OCI-LY1 (cell line): ENCODE data around the gene PLEKHG4B.

Experiments
- H2AFZ ChIP-seq: fragments of 200-600 bp; sonication (generic), shearing (Covaris generic); 2 replicates; pipeline ENCODE4 v1.6.0; 2014; ENCODE audit warnings: antibody characterized with exemption, mild to moderate bottlenecking, low read length
- H3F3A ChIP-seq: fragments of 200-600 bp; sonication (generic), shearing (Covaris generic); 2 replicates; pipeline ENCODE4 v1.6.0; 2014; ENCODE audit warnings: mild to moderate bottlenecking, antibody characterized with exemption, low read length, moderate library complexity; ENCODE audit not compliant: insufficient read depth
- H3K27ac ChIP-seq: fragments of 200-600 bp; sonication (generic); 2 replicates; pipeline ENCODE4 v1.5.1; 2014; ENCODE audit warnings: low read length, mixed run types, mild to moderate bottlenecking, low read depth; ENCODE audit not compliant: poor library complexity, severe bottlenecking
- H3K27me3 ChIP-seq: fragments of 200-600 bp; sonication (generic); 2 replicates; pipeline ENCODE4 v1.6.0; 2014; ENCODE audit warnings: antibody characterized with exemption, mild to moderate bottlenecking, low read length, moderate library complexity; ENCODE audit not compliant: insufficient read depth
- H3K36me3 ChIP-seq: fragments of 200-600 bp; sonication (generic); 2 replicates; pipeline ENCODE4 v1.6.1; 2014; ENCODE audit warnings: mild to moderate bottlenecking, antibody characterized with exemption, low read length, moderate library complexity, mixed read lengths; ENCODE audit not compliant: insufficient read depth
- H3K4me1 ChIP-seq: fragments of 200-600 bp; sonication (generic); 2 replicates; pipeline ENCODE4 v1.5.1; 2014; ENCODE audit warnings: mild to moderate bottlenecking, low read length, moderate library complexity; ENCODE audit not compliant: insufficient read depth, severe bottlenecking
- H3K4me2 ChIP-seq: fragments of 200-600 bp; sonication (generic), shearing (Covaris generic); 2 replicates; pipeline ENCODE4 v1.6.1; 2014; ENCODE audit warnings: low read length
- H3K4me3 ChIP-seq: fragments of 200-600 bp; sonication (generic); 2 replicates; pipeline ENCODE4 v1.5.1; 2014; ENCODE audit warnings: low read length, low read depth, mild to moderate bottlenecking, mixed read lengths; ENCODE audit not compliant: poor library complexity, severe bottlenecking
- H3K79me2 ChIP-seq: fragments of 200-600 bp; shearing (Covaris generic); 2 replicates; pipeline ENCODE4 v1.6.1; 2016; ENCODE audit warnings: mixed run types, low read length, mixed read lengths; ENCODE audit not compliant: insufficient read depth
- H3K9ac ChIP-seq: fragments of 200-600 bp; sonication (generic), shearing (Covaris generic); 2 replicates; pipeline ENCODE4 v1.6.1; 2014; ENCODE audit warnings: mild to moderate bottlenecking, low read length, mixed read lengths
- H3K9me2 ChIP-seq: fragments of 200-600 bp; sonication (generic), shearing (Covaris generic); 2 replicates; pipeline ENCODE4 v1.6.1; 2014; ENCODE audit warnings: low read depth, mild to moderate bottlenecking, low read length, mixed read lengths
- H3K9me3 ChIP-seq: fragments of 200-600 bp; shearing (Covaris generic); 2 replicates; pipeline ENCODE4 v1.6.1; 2014; ENCODE audit warnings: low read length, mixed read lengths
- H4K20me1 ChIP-seq: fragments of 200-600 bp; sonication (generic), shearing (Covaris generic); 2 replicates; pipeline ENCODE4 v1.6.0; 2016; ENCODE audit warnings: mild to moderate bottlenecking, low read length; ENCODE audit not compliant: insufficient read depth
- CTCF ChIP-seq: fragments of 200-600 bp; sonication (generic), shearing (Covaris generic); IDR thresholded peaks from 2 replicates; pipeline ENCODE4 v1.5.1; 2017; ENCODE audit warnings: mild to moderate bottlenecking, antibody characterized with exemption, low read length, moderate library complexity, mixed read lengths
- EZH2 ChIP-seq: fragments of 200-600 bp; sonication (generic), shearing (Covaris generic); IDR thresholded peaks from 2 replicates; pipeline ENCODE4 v1.8.0; 2017; ENCODE audit warnings: borderline replicate concordance, mixed run types, mild to moderate bottlenecking, antibody characterized with exemption, low read length, moderate library complexity, mixed read lengths

The PLEKHG4B gene

DNA sequence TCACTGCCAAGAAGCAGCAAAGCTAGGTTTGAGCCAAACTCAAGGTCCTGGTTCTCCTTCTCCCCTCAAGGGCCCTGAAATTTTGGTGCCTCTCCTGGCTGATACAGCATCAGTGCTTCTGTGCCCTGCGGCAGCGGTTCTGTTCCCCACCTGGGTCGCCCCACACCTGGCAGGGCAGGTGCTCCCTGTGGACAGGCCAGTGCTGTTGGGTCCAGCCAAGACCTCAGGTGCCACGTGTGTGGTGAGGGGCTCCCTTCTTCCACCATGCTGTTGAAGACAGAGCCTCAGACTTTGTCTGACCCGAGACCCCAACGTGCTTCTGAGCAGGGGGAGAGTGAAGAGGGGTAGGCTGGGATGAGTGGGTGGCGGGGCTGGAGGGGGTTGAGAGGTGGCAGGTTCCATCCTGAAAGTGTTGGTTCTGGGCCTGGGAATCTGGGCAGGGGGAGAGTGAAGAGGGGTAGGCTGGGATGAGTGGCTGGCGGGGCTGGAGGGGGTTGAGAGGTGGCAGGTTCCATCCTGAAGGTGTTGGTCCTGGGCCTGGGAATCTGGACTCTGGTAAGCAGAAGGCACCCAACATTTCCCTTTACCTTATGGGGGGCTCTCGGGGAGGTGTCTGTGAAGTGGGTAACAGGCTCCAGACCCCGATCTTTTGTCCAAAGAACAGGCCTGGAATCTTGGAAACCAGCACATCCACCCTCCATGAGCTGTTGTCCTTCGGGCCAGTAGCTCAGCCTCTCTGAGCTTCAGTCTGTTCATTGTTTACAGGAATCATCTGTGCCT is 2.3 kb downstream of the PLEKHG4B start:
- H3K27ac ChIP-seq: no peak overlapping the region
- H3F3A ChIP-seq: no peaks in the 10 kb centered on the region
- H3K79me2 ChIP-seq: no peaks in the 10 kb centered on the region
- H3K4me1 ChIP-seq: no peaks in the 10 kb centered on the region
- H3K4me3 ChIP-seq: no peak overlapping the region
- H3K27me3 ChIP-seq: peaks cover 4% of the 10 kb centered on the region; the same call in 1 of the 2 replicates
- H4K20me1 ChIP-seq: no peaks in the 10 kb centered on the region
- H3K9me2 ChIP-seq: no peaks in the 10 kb centered on the region
- H3K9ac ChIP-seq: no peak overlapping the region
- TF ChIP-seq CTCF: no peak
- no peak for TF ChIP-seq EZH2
- H3K36me3 ChIP-seq: no peaks in the 10 kb centered on the region
- no peak overlapping the region for H2AFZ ChIP-seq
- no peak overlapping the region for H3K4me2 ChIP-seq
- H3K9me3 ChIP-seq: no peaks in the 10 kb centered on the region

DNA sequence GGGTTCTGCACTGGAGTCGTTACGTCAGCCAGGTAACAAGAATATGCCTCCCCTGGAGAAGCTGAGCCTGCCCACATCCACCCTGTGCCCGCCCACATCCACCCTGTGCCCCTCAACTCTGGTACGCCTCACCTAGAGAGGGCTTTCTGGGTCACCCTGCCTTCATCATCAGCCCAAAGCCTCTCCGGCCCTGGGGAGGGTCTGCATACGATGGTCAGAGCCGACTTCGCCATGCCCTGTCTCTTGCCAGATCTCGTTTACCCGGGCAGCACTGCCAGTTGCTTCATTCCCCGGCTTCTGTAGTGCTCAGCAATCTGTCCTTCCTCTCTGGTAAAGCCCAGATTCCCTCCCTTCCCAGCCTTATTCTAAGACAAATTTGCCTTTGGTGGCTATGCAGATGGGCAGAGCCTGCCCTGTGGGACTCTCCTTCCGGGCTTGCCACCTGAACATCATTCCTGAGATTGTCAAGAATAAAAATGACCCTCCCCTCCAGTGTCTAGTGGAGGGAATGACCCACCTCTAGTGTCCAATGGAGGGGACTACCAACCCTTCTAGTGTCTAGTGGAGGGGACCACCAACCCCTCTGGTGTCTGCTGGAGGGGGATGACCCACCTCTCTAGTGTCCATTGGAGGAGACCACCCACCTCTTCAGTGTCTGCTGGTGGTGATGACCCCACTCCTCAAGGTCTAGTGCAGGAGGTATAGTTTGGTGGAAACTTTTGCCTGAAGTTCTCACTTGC is 3.4 kb downstream of the PLEKHG4B start:
- no peak overlapping the region for H3K9ac ChIP-seq
- no peaks in the 10 kb centered on the region for H3K36me3 ChIP-seq
- H3F3A ChIP-seq: no peaks in the 10 kb centered on the region
- no peaks in the 10 kb centered on the region for H3K9me2 ChIP-seq
- H3K27ac ChIP-seq: no peak overlapping the region
- no peaks in the 10 kb centered on the region for H3K79me2 ChIP-seq
- no peaks in the 10 kb centered on the region for H3K4me1 ChIP-seq
- H3K4me3 ChIP-seq: no peak overlapping the region
- H3K4me2 ChIP-seq: no peak overlapping the region
- H2AFZ ChIP-seq: no peak overlapping the region
- no peak for TF ChIP-seq CTCF
- TF ChIP-seq EZH2: no peak
- H3K27me3 ChIP-seq: peaks cover 4% of the 10 kb centered on the region; the same call in 1 of the 2 replicates
- H3K9me3 ChIP-seq: no peaks in the 10 kb centered on the region
- no peaks in the 10 kb centered on the region for H4K20me1 ChIP-seq

GRCh38 chr5:96976-97660 is 5.2 kb downstream of the PLEKHG4B start:
- H3K9ac ChIP-seq: no peak overlapping the region
- H2AFZ ChIP-seq: no peak overlapping the region
- no peaks in the 10 kb centered on the region for H3K27me3 ChIP-seq
- no peaks in the 10 kb centered on the region for H4K20me1 ChIP-seq
- no peaks in the 10 kb centered on the region for H3K4me1 ChIP-seq
- no peak overlapping the region for H3K27ac ChIP-seq
- no peaks in the 10 kb centered on the region for H3F3A ChIP-seq
- no peak for TF ChIP-seq EZH2
- no peak for TF ChIP-seq CTCF
- H3K9me3 ChIP-seq: no peaks in the 10 kb centered on the region
- H3K9me2 ChIP-seq: no peaks in the 10 kb centered on the region
- no peak overlapping the region for H3K4me3 ChIP-seq
- no peaks in the 10 kb centered on the region for H3K36me3 ChIP-seq
- no peaks in the 10 kb centered on the region for H3K79me2 ChIP-seq
- H3K4me2 ChIP-seq: no peak overlapping the region
